Uterus (tissue), 2 donors: ENCODE data around the gene DMD.

Experiments used
- POLR2A ChIP-seq, 2 donors: fragments of 450-650 bp; IDR thresholded peaks; one replicate each; pipeline ENCODE4 v1.6.1; 2016; ENCODE audit warnings: antibody characterized with exemption in 2 of 2, mild to moderate bottlenecking in 1 of 2, moderate library complexity in 1 of 2
- TF ChIP-seq, protein P1 (sequence below), 4 experiments: fragments of 200-600 bp in 2 of 4; fragments of 450-650 bp in 2 of 4; sonication (generic) in 2 of 4; IDR thresholded peaks; one replicate each; pipeline ENCODE4 v1.5.1; 2016 to 2019; ENCODE audit warnings: antibody characterized with exemption in 4 of 4, mild to moderate bottlenecking in 2 of 4, moderate library complexity in 1 of 4

DNA sequence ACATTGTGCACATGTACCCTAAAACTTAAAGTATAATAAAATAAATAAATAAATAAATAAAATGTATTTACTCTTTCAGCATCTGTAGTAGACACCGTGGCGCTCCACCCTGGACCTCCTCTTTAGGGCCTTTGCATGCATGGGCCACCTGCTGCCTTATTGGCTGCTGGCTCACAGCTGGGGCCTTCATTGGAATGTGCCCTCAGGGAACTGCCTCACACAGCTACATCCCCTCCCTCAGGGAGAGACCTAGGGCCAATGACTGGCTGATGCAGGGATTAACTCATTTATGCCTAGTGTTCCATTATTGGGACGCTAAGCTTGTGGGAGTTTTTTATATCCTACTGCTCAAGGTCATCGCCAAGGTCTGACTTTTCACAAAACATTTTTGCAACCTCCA is 1836.6 kb downstream of the DMD start:
- TF ChIP-seq, protein P1, sequence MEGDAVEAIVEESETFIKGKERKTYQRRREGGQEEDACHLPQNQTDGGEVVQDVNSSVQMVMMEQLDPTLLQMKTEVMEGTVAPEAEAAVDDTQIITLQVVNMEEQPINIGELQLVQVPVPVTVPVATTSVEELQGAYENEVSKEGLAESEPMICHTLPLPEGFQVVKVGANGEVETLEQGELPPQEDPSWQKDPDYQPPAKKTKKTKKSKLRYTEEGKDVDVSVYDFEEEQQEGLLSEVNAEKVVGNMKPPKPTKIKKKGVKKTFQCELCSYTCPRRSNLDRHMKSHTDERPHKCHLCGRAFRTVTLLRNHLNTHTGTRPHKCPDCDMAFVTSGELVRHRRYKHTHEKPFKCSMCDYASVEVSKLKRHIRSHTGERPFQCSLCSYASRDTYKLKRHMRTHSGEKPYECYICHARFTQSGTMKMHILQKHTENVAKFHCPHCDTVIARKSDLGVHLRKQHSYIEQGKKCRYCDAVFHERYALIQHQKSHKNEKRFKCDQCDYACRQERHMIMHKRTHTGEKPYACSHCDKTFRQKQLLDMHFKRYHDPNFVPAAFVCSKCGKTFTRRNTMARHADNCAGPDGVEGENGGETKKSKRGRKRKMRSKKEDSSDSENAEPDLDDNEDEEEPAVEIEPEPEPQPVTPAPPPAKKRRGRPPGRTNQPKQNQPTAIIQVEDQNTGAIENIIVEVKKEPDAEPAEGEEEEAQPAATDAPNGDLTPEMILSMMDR (IDR thresholded peaks at IDR 0.05), result no peak
- no peak for TF ChIP-seq POLR2A (IDR thresholded peaks at IDR 0.05)
